B cell (primary cell): ENCODE measurements around the gene H1-8.

Experiments
- CTCF ChIP-seq: fragments of 200-600 bp; IDR thresholded peaks from one replicate; pipeline ENCODE4 v1.8.0; 2022; ENCODE audit warnings: antibody characterized with exemption, mild to moderate bottlenecking
- EZH2 ChIP-seq: IDR thresholded peaks from 2 replicates; pipeline ENCODE4 v1.6.1; 2012; ENCODE audit warnings: borderline replicate concordance, low read depth, mild to moderate bottlenecking, moderate library complexity, low read length; ENCODE audit not compliant: insufficient read depth, poor library complexity, severe bottlenecking

DNA sequence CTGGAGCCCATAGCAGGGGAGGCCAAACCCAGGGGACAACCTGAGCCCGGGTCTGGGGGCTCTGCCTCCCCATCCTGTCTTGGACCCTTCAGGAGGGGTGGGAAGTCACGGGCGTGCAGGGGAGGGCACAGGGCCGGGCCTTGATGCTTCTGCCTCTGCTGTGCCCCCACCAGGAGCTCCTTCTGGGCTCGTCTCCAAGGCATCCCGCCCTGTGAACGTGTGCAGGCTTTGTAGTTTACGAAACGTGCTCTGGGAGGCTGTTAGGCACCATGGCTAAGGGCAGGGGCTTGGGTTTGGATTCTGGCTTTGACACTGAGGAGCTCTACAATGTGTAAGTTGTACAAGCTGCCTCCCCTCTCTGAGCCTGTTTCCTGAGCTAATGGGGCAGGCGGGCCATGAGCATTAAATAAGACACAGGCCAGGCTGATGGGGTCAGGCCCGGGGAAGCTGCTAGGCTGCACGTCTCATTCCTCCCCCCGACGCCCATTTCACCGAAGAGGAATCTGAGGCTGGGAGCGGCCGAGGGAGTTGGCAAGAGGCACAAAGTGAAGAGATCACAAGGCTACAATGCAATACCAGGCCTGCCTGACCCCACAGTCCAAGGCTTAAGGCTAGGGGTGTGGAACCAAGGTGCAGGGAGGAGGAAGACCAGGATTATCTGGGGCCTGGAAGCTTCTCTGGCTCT is 43.9 kb downstream of the H1-8 start:
- TF ChIP-seq CTCF = no peak
- TF ChIP-seq EZH2 = no peak
